HFFc6 (cell line): ENCODE data around the gene RHBDD1. TPM values are rescaled to one million over a fixed set of nuclear protein-coding genes. Genes with fewer than 3 reads are reported as not detected.
A peak's percentile ranks its signal among the peaks of the same experiment; 100 is the strongest.
"Not testable (repeated sequence)": the region's sequence is repeated elsewhere in the genome, so short reads cannot be mapped to it uniquely, and the experiment has no call there.

Source experiments
- DNase-seq: peaks from one replicate; pipeline ENCODE4 v3.0.0-alpha.2; 2018
- H3K27ac Mint-ChIP-seq: 2 replicates; pipeline ENCODE4 v1.8.0; 2020; ENCODE audit warnings: mild to moderate bottlenecking, mixed read lengths
- H3K27me3 Mint-ChIP-seq: 2 replicates; pipeline ENCODE4 v1.8.0; 2021; ENCODE audit warnings: mild to moderate bottlenecking, moderate library complexity, mixed read lengths; ENCODE audit not compliant: insufficient read depth
- H3K36me3 Mint-ChIP-seq: 2 replicates; pipeline ENCODE4 v1.8.0; 2021; ENCODE audit warnings: low read depth, mixed read lengths
- H3K4me1 Mint-ChIP-seq: 2 replicates; pipeline ENCODE4 v1.8.0; 2020; ENCODE audit warnings: low read depth, mixed read lengths
- H3K4me3 Mint-ChIP-seq: 2 replicates; pipeline ENCODE4 v1.8.0; 2020; ENCODE audit warnings: mild to moderate bottlenecking, moderate library complexity, mixed read lengths
- H3K9me3 Mint-ChIP-seq: 2 replicates; pipeline ENCODE4 v1.8.0; 2020; ENCODE audit warnings: mild to moderate bottlenecking, mixed read lengths
- total RNA-seq, 6 experiments: library from RNA; stranded (reverse); fragmentation: NEBNext Ultra II Directional; extraction: Animal tissue kit (Norgen Biotek cat#: 25700); gene quantifications; 2 replicates in 1 of 6; 3 replicates in 5 of 6; pipeline ENCODE4 v1.2.3, GENCODE V29; 2021
- TF ChIP-seq, protein P1 (sequence below): fragments of 200-600 bp; sonication (generic); IDR thresholded peaks from 2 replicates; pipeline ENCODE4 v1.5.0; 2021; ENCODE audit warnings: antibody characterized with exemption, mild to moderate bottlenecking

Gene RHBDD1
- total RNA-seq, 6 experiments from 2014 or later = 34.3 to 50.7 (median 42.3) TPM

DNA sequence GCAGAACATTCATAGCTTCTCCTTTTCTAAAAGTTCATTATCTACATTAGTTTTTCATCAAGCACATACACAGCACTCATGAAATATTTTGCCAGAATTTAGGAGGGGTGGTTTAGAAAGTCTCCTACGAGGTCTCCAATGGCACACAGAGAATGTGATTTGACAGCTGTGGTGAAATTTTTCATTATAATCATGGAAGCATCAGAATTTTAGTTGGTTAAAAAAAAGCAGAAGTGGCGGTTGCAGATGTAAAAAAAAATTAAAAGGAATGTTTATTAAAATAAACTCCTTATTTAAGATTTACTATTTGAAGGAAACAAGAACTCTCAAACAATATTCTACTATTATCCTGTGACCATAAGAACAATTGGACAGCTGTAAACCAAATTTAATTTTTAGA is 10.8 kb upstream of the RHBDD1 start:
- TF ChIP-seq, protein P1, sequence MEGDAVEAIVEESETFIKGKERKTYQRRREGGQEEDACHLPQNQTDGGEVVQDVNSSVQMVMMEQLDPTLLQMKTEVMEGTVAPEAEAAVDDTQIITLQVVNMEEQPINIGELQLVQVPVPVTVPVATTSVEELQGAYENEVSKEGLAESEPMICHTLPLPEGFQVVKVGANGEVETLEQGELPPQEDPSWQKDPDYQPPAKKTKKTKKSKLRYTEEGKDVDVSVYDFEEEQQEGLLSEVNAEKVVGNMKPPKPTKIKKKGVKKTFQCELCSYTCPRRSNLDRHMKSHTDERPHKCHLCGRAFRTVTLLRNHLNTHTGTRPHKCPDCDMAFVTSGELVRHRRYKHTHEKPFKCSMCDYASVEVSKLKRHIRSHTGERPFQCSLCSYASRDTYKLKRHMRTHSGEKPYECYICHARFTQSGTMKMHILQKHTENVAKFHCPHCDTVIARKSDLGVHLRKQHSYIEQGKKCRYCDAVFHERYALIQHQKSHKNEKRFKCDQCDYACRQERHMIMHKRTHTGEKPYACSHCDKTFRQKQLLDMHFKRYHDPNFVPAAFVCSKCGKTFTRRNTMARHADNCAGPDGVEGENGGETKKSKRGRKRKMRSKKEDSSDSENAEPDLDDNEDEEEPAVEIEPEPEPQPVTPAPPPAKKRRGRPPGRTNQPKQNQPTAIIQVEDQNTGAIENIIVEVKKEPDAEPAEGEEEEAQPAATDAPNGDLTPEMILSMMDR = no peak
- Mint-ChIP-seq H3K27me3 (no peaks in the 10 kb centered on the region), H3K4me1 (peaks cover 22% of the 10 kb centered on the region), H3K4me3 (no peak overlapping the region), H3K27ac (no peak overlapping the region), H3K36me3 (peaks cover 4% of the 10 kb centered on the region; the same call in 1 of the 2 replicates), H3K9me3 (no peaks in the 10 kb centered on the region)
- DNase-seq = no peak

DNA sequence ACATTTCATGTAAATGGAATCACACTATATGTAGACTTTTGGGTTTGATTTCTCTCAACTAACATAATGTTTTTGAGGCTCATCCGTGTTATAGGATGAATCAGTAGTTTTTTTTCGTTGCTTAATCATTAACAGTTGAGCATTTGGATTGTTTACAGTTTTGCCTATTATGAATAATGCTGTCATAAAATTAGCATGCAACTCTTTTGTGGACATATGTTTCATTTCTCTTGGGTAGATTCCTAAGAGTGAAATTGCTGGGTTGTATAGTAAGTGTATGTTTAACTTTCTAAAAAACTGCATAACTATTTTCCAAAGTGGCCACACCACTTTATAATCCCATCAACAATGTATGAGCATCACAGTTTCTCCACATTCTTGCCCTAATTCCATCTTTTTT is 7.7 kb upstream of the RHBDD1 start:
- no peak overlapping the region; the same call in 1 of the 2 replicates for H3K27ac Mint-ChIP-seq
- H3K4me1 Mint-ChIP-seq = peaks cover 29% of the 10 kb centered on the region
- no peak for DNase-seq
- TF ChIP-seq, protein P1 = no peak
- H3K27me3 Mint-ChIP-seq = no peaks in the 10 kb centered on the region
- H3K36me3 Mint-ChIP-seq = peaks cover 4% of the 10 kb centered on the region; the same call in 1 of the 2 replicates
- H3K9me3 Mint-ChIP-seq = no peaks in the 10 kb centered on the region
- no peak overlapping the region for H3K4me3 Mint-ChIP-seq

DNA sequence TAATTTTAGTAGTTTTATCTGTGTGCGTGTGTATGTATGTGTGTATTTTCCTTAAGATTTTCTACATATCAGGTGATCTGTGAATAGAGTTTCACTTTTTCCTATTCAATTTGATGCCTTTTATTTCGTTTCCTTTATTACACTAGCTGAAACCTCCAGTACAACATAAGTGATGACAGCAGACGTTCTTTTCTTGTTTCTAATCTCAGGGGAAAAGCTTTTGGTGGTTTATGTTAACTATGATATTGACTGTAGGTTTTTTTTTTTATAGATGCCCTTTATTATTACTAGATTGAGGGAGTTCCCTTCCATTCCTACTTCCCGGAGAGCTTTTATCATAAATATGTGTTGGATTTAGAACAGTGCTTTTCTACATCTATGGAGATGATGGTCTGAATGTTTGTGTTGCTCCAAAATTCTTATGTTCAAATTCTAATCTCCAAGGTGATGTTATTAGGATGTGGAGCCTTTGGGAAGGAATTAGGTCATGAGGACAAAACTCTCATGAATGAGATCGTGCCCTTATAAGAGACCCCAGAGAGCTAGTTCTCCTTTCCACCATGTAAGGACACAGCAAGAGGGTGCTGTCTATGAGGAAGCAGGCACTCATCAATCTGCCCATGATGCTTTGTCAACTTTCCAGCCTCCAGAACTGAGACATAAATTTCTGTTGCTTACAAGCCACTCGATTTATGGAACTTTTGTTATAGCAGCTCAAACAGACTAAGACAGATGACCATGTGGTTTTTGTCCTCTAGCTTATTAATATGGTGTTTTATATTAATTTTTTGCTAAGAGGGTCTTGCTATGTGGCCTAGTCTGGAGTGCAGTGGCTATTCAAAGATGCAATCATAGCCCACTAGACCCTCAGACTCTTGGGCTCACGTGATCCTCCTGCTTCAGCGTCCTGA is 5.9 kb upstream of the RHBDD1 start:
- H3K27me3 Mint-ChIP-seq = no peaks in the 10 kb centered on the region
- peaks cover 29% of the 10 kb centered on the region for H3K4me1 Mint-ChIP-seq
- DNase-seq = no peak
- H3K36me3 Mint-ChIP-seq = no peaks in the 10 kb centered on the region; the same call in 1 of the 2 replicates
- no peak overlapping the region for H3K4me3 Mint-ChIP-seq
- no peaks in the 10 kb centered on the region for H3K9me3 Mint-ChIP-seq
- H3K27ac Mint-ChIP-seq = no peak overlapping the region
- TF ChIP-seq, protein P1 = no peak

DNA sequence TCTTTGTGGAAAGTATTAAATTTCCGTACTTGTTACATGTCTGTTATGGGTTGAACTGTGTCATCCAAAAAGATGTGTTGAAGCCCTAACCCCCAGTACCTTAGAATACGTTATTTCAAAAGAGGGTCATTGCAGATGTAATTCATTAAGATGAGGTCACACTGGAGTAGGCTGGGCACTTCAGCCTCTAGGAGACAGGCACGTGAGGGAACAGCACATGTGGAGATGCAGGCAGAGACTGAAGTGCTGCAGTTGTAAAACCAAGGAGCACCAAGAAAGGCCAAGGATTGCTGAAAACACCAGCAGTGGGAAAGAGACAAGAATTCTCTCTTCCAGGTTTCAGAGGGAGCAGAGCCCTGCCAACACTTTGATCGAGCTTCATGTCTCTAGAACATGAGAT is 4.6 kb upstream of the RHBDD1 start:
- TF ChIP-seq, protein P1 = no peak
- Mint-ChIP-seq H3K9me3 (no peaks in the 10 kb centered on the region), H3K4me3 (no peak overlapping the region), H3K36me3 (no peaks in the 10 kb centered on the region; the same call in 1 of the 2 replicates), H3K4me1 (peaks cover 29% of the 10 kb centered on the region), H3K27ac (no peak overlapping the region), H3K27me3 (no peaks in the 10 kb centered on the region)
- no peak for DNase-seq

DNA sequence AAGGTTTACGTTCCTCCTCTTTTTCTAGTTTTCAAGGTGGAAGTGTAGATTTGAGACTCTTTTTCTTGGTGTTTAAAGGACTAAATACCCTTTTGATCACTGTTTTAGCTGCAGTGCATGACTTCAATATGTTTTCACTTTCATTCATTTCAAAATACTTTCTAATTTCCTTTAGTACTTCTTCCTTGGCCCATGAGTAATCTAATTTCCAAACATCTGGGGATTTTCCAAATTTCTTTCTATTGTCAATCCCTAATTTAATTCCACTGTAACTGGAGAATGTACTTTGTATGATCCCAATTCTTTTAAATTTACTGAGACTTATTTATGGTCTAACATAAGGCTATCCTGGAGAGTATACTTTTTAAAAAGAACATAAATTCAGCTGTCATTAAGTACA is 3.8 kb upstream of the RHBDD1 start:
- Mint-ChIP-seq H3K27me3 (no peaks in the 10 kb centered on the region), H3K4me3 (no peak overlapping the region), H3K27ac (no peak overlapping the region), H3K4me1 (peaks cover 33% of the 10 kb centered on the region), H3K36me3 (peaks cover 3% of the 10 kb centered on the region), H3K9me3 (no peaks in the 10 kb centered on the region)
- TF ChIP-seq, protein P1 = no peak
- no peak for DNase-seq

DNA sequence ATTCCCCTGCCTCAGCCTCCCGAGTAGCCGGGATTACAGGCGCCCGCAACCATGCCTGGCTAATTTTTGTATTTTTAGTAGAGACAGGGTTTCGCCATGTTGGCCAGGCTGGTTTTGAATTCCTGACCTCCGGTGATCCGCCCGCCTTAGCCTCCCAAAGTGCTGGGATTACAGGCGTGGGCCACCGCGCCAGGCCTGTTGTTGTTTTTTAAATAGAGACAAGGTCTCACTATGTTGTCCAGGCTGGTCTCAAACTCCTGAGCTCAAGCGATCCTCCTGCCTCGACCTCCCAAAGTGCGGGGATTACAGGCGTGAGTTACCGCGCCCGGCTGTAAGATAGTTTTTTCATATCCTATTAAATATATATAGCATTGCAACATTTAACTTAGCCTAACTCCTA is 974 bp upstream of the RHBDD1 start:
- not testable (repeated sequence) for H3K9me3 Mint-ChIP-seq, DNase-seq, H3K27me3 Mint-ChIP-seq
- peak overlapping the region; percentile 97; the same call in 1 of the 2 replicates for H3K27ac Mint-ChIP-seq
- peaks cover 24% of the 10 kb centered on the region for H3K36me3 Mint-ChIP-seq
- peaks cover 39% of the 10 kb centered on the region for H3K4me1 Mint-ChIP-seq
- peak overlapping the region; percentile 94; the same call in 1 of the 2 replicates for H3K4me3 Mint-ChIP-seq
